K562 (cell line): Measurements from ENCODE around the gene SCARF2.

Experiments
- EHMT2 ChIP-seq: fragments of 450-650 bp; IDR thresholded peaks from 2 replicates; pipeline ENCODE4 v1.6.1; 2018; ENCODE audit warnings: antibody characterized with exemption
- ELF4 ChIP-seq: fragments of 450-650 bp; formaldehyde crosslinking; IDR thresholded peaks from 2 replicates; pipeline ENCODE4 v1.4.0; 2022; ENCODE audit warnings: missing genetic modification characterization
- HCFC1 ChIP-seq: IDR thresholded peaks from 2 replicates; pipeline ENCODE4 v1.6.1; 2012; ENCODE audit warnings: low read depth, low read length, improper control_type of control experiment
- SREBF2 ChIP-seq: sonication (generic); formaldehyde crosslinking; IDR thresholded peaks from 2 replicates; pipeline ENCODE4 v1.4.0; 2020; ENCODE audit warnings: mild to moderate bottlenecking, missing genetic modification reagents
- SUPT5H ChIP-seq: fragments of 450-650 bp; IDR thresholded peaks from 2 replicates; pipeline ENCODE4 v1.6.1; 2016
- ZNF699 ChIP-seq: fragments of 250-450 bp; sonication (Bioruptor Pico); IDR thresholded peaks from 2 replicates; pipeline ENCODE4 v1.8.0; 2021; ENCODE audit warnings: mild to moderate bottlenecking, moderate library complexity; ENCODE audit not compliant: insufficient replicate concordance
- ZNF780A ChIP-seq: fragments of 250-450 bp; sonication (Bioruptor Pico); IDR thresholded peaks from 2 replicates; pipeline ENCODE4 v1.5.0; 2021; ENCODE audit warnings: mild to moderate bottlenecking
- TF ChIP-seq, protein P1 (sequence below), 3 experiments: IDR thresholded peaks in 2 of 3; conservative IDR thresholded peaks in 1 of 3; 2 replicates each; pipeline ENCODE4 v1.5.1; 2011 to 2012; ENCODE audit warnings: low read length in 3 of 3, mild to moderate bottlenecking in 3 of 3, control low read depth in 2 of 3, improper control_type of control experiment in 1 of 3, inconsistent platforms in 1 of 3, low read depth in 1 of 3, mixed read lengths in 1 of 3, moderate library complexity in 1 of 3; ENCODE audit not compliant: insufficient read depth in 2 of 3
- TF ChIP-seq, protein P2 (sequence below), 2 experiments: fragments of 450-650 bp; IDR thresholded peaks; 2 replicates each; pipeline ENCODE4 v1.6.1; 2016; ENCODE audit warnings: mild to moderate bottlenecking in 2 of 2, borderline replicate concordance in 1 of 2, low read depth in 1 of 2, moderate library complexity in 1 of 2

- no peak for TF ChIP-seq SREBF2 (CRISPR knock-in tag)
- TF ChIP-seq, protein P1, sequence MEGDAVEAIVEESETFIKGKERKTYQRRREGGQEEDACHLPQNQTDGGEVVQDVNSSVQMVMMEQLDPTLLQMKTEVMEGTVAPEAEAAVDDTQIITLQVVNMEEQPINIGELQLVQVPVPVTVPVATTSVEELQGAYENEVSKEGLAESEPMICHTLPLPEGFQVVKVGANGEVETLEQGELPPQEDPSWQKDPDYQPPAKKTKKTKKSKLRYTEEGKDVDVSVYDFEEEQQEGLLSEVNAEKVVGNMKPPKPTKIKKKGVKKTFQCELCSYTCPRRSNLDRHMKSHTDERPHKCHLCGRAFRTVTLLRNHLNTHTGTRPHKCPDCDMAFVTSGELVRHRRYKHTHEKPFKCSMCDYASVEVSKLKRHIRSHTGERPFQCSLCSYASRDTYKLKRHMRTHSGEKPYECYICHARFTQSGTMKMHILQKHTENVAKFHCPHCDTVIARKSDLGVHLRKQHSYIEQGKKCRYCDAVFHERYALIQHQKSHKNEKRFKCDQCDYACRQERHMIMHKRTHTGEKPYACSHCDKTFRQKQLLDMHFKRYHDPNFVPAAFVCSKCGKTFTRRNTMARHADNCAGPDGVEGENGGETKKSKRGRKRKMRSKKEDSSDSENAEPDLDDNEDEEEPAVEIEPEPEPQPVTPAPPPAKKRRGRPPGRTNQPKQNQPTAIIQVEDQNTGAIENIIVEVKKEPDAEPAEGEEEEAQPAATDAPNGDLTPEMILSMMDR (IDR thresholded peaks at IDR 0.05 in 2 of 3, conservative IDR thresholded peaks at IDR 0.05 in 1 of 3; ENCODE audit: insufficient read depth in 2 of 3, low read depth in 1 of 3, low read length in 3 of 3), result no peak
- no peak for TF ChIP-seq EHMT2
- TF ChIP-seq, protein P2, sequence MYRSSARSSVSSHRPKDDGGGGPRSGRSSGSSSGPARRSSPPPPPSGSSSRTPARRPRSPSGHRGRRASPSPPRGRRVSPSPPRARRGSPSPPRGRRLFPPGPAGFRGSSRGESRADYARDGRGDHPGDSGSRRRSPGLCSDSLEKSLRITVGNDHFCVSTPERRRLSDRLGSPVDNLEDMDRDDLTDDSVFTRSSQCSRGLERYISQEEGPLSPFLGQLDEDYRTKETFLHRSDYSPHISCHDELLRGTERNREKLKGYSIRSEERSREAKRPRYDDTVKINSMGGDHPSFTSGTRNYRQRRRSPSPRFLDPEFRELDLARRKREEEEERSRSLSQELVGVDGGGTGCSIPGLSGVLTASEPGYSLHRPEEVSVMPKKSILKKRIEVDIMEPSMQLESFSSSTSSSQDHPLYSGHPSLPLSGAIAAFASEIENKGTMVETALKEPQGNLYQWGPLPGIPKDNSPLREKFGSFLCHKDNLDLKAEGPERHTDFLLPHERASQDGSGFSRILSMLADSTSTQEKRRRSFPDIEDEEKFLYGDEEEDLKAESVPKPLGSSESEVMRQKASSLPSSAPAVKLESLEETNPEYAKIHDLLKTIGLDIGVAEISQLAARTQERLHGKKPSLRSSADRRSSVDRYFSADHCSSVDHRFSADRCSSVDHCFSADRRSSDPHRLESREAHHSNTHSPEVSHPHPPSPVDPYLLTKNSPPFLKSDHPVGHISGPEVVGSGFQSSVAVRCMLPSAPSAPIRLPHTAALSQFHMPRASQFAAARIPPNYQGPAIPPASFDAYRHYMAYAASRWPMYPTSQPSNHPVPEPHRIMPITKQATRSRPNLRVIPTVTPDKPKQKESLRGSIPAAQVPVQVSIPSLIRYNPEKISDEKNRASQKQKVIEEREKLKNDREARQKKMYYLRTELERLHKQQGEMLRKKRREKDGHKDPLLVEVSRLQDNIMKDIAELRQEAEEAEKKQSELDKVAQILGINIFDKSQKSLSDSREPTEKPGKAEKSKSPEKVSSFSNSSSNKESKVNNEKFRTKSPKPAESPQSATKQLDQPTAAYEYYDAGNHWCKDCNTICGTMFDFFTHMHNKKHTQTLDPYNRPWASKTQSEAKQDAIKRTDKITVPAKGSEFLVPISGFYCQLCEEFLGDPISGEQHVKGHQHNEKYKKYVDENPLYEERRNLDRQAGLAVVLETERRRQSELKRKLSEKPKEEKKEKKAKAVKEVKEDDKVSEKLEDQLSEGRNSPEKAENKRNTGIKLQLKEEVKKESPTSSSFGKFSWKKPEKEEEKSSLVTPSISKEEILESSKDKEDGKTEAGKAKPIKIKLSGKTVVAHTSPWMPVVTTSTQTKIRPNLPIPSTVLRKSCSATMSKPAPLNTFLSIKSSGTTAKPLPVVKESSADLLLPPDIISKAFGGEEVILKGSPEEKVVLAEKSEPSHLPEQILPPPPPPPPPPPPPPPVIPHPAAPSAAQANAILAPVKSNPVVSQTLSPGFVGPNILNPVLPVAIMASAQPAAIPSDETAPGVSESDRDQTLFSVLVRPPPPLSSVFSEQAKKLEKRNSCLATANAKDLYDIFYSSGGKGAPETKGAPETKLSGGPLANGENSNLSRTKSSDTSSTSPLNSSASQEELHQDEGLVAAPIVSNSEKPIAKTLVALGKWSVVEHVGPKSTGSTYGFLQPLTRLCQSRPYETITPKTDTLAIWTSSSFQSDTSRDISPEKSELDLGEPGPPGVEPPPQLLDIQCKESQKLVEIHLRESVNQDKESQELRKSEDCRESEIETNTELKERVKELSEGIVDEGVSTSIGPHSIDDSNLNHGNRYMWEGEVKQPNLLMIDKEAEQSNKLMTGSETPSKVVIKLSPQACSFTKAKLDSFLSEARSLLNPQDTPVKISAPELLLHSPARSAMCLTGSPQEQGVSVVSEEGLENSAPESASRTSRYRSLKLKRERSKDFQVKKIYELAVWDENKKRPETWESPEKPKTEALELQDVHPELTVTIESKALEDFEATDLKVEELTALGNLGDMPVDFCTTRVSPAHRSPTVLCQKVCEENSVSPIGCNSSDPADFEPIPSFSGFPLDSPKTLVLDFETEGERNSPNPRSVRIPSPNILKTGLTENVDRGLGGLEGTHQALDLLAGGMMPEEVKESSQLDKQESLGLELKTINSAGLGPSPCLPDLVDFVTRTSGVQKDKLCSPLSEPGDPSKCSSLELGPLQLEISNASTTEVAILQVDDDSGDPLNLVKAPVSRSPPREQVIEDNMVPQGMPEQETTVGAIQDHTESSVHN (IDR thresholded peaks at IDR 0.05; ENCODE audit: borderline replicate concordance in 1 of 2, low read depth in 1 of 2), result no peak
- TF ChIP-seq HCFC1, result no peak
- no peak for TF ChIP-seq ZNF699 (CRISPR knock-in tag)
- TF ChIP-seq SUPT5H, result no peak
- no peak for TF ChIP-seq ELF4 (CRISPR knock-in tag)
- TF ChIP-seq ZNF780A (CRISPR knock-in tag), result no peak
These were observed 32.7 kb downstream of the SCARF2 start for GRCh38 chr22:20404881-20405280.
